Measurements from ENCODE around the gene MTARC2. TPM values are rescaled to one million over a fixed set of nuclear protein-coding genes. Genes with fewer than 3 reads are reported as not detected.

The MTARC2 gene
- total and polyA plus RNA-seq, 2 donors (not counting 1 experiment from before 2014, with no cell fraction given) = 16.3 to 22.6 TPM

- ATAC-seq (ENCODE audit: low read depth) (no peak), DNase-seq (no peak)
- H3K4me3 Mint-ChIP-seq = no peak overlapping the region
- H3K9me3 Mint-ChIP-seq (ENCODE audit: insufficient read depth) = no peaks in the 10 kb centered on the region
- Histone ChIP-seq H3K4me2 (replicated peaks; ENCODE audit: low read depth, low read length, poor library complexity, severe bottlenecking) (no peak overlapping the region), H2AFZ (ENCODE audit: insufficient read depth, low read depth, low read length, poor library complexity, severe bottlenecking) (no peak overlapping the region), H3K36me3 (replicated peaks in 1 of 2; ENCODE audit: control extremely low read depth in 1 of 2, control insufficient read depth in 1 of 2, extremely low read depth in 1 of 2, insufficient read depth in 2 of 2, low read length in 1 of 2) (no peaks in the 10 kb centered on the region), H4K20me1 (ENCODE audit: control insufficient read depth, insufficient read depth, low read length, poor library complexity, severe bottlenecking) (no peaks in the 10 kb centered on the region), H3K9ac (ENCODE audit: low read length) (no peak overlapping the region), H3K27ac (ENCODE audit: low read length in 2 of 2) (no peak overlapping the region), H3K9me3 (ENCODE audit: control extremely low read depth in 1 of 3, control insufficient read depth in 2 of 3, insufficient read depth in 1 of 3, low read length in 2 of 3) (no peaks in the 10 kb centered on the region), H3K4me1 (ENCODE audit: control insufficient read depth in 2 of 2, insufficient read depth in 2 of 2, low read length in 2 of 2) (no peaks in the 10 kb centered on the region), H3K27me3 (replicated peaks in 1 of 4; ENCODE audit: control extremely low read depth in 1 of 4, control insufficient read depth in 3 of 4, insufficient read depth in 4 of 4, low read length in 3 of 4) (no peaks in the 10 kb centered on the region), H3K4me3 (ENCODE audit: control extremely low read depth in 1 of 5, extremely low read depth in 1 of 5, insufficient read depth in 1 of 5, low read depth in 2 of 5, low read length in 4 of 5) (no peak overlapping the region), H3K79me2 (ENCODE audit: control insufficient read depth, insufficient read depth, low read length) (no peaks in the 10 kb centered on the region)
- POLR2A ChIA-PET = no interaction called here
- intact Hi-C loops (cut with micrococcal nuclease) = no loop called here
- no peak overlapping the region for H3K27ac Mint-ChIP-seq
- 86% methylated on average over 14 of the region's 14 CpGs for WGBS (ENCODE audit: insufficient coverage)
- no peaks in the 10 kb centered on the region for H3K4me1 Mint-ChIP-seq
- CTCF ChIA-PET = interaction anchor here (1.4 kb wide), 1 partner anchor 9 kb away, joined by 5 read pairs; no protein-coding TSS in a partner anchor
- peaks cover 16% of the 10 kb centered on the region for H3K27me3 Mint-ChIP-seq
- TF ChIP-seq EZH2 (IDR thresholded peaks at IDR 0.05; ENCODE audit: borderline replicate concordance, insufficient read depth, low read depth, low read length, poor library complexity, severe bottlenecking) = no peak
- TF ChIP-seq, protein P1, sequence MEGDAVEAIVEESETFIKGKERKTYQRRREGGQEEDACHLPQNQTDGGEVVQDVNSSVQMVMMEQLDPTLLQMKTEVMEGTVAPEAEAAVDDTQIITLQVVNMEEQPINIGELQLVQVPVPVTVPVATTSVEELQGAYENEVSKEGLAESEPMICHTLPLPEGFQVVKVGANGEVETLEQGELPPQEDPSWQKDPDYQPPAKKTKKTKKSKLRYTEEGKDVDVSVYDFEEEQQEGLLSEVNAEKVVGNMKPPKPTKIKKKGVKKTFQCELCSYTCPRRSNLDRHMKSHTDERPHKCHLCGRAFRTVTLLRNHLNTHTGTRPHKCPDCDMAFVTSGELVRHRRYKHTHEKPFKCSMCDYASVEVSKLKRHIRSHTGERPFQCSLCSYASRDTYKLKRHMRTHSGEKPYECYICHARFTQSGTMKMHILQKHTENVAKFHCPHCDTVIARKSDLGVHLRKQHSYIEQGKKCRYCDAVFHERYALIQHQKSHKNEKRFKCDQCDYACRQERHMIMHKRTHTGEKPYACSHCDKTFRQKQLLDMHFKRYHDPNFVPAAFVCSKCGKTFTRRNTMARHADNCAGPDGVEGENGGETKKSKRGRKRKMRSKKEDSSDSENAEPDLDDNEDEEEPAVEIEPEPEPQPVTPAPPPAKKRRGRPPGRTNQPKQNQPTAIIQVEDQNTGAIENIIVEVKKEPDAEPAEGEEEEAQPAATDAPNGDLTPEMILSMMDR (IDR thresholded peaks at IDR 0.05) = no peak
Observed at GRCh38 chr1:220818421-220819173, 70.5 kb downstream of the MTARC2 start.

GRCh38 chr1:220819467-220820026 is 71.4 kb downstream of the MTARC2 start:
- H3K27me3 ChIP-seq (replicated peaks in 1 of 4; ENCODE audit: control extremely low read depth in 1 of 4, control insufficient read depth in 3 of 4, insufficient read depth in 4 of 4, low read length in 3 of 4) = no peaks in the 10 kb centered on the region
- H3K9me3 Mint-ChIP-seq (ENCODE audit: insufficient read depth) = no peaks in the 10 kb centered on the region
- H3K4me2 ChIP-seq (replicated peaks; ENCODE audit: low read depth, low read length, poor library complexity, severe bottlenecking) = no peak overlapping the region
- no peaks in the 10 kb centered on the region for H3K9me3 ChIP-seq (ENCODE audit: control extremely low read depth in 1 of 3, control insufficient read depth in 2 of 3, insufficient read depth in 1 of 3, low read length in 2 of 3)
- H3K27me3 Mint-ChIP-seq = peaks cover 20% of the 10 kb centered on the region
- H3K4me1 Mint-ChIP-seq = no peaks in the 10 kb centered on the region
- no peaks in the 10 kb centered on the region for H3K4me1 ChIP-seq (ENCODE audit: control insufficient read depth in 2 of 2, insufficient read depth in 2 of 2, low read length in 2 of 2)
- H3K4me3 ChIP-seq (ENCODE audit: control extremely low read depth in 1 of 5, extremely low read depth in 1 of 5, insufficient read depth in 1 of 5, low read depth in 2 of 5, low read length in 4 of 5) = no peak overlapping the region
- no peak for TF ChIP-seq EZH2 (IDR thresholded peaks at IDR 0.05; ENCODE audit: borderline replicate concordance, insufficient read depth, low read depth, low read length, poor library complexity, severe bottlenecking)
- TF ChIP-seq, protein P1 (IDR thresholded peaks at IDR 0.05) = no peak
- intact Hi-C loops (cut with micrococcal nuclease) = no loop called here
- no peaks in the 10 kb centered on the region for H3K79me2 ChIP-seq (ENCODE audit: control insufficient read depth, insufficient read depth, low read length)
- H4K20me1 ChIP-seq (ENCODE audit: control insufficient read depth, insufficient read depth, low read length, poor library complexity, severe bottlenecking) = no peaks in the 10 kb centered on the region
- DNase-seq (no peak), ATAC-seq (ENCODE audit: low read depth) (no peak)
- WGBS (ENCODE audit: insufficient coverage) = no CpG with 5 or more reads among the region's 1 CpG
- ChIA-PET CTCF (interaction anchor here (1.4 kb wide), 1 partner anchor 10 kb away, joined by 5 read pairs; no protein-coding TSS in a partner anchor), POLR2A (no interaction called here)
- no peak overlapping the region for H3K27ac Mint-ChIP-seq
- no peaks in the 10 kb centered on the region for H3K36me3 ChIP-seq (replicated peaks in 1 of 2; ENCODE audit: control extremely low read depth in 1 of 2, control insufficient read depth in 1 of 2, extremely low read depth in 1 of 2, insufficient read depth in 2 of 2, low read length in 1 of 2)
- no peak overlapping the region for H3K27ac ChIP-seq (ENCODE audit: low read length in 2 of 2)
- H3K9ac ChIP-seq (ENCODE audit: low read length) = no peak overlapping the region
- H3K4me3 Mint-ChIP-seq = no peak overlapping the region
- no peak overlapping the region for H2AFZ ChIP-seq (ENCODE audit: insufficient read depth, low read depth, low read length, poor library complexity, severe bottlenecking)

All from B cell (primary cell).